ENCODE data around the gene EIPR1.

EIPR1 gene

DNA sequence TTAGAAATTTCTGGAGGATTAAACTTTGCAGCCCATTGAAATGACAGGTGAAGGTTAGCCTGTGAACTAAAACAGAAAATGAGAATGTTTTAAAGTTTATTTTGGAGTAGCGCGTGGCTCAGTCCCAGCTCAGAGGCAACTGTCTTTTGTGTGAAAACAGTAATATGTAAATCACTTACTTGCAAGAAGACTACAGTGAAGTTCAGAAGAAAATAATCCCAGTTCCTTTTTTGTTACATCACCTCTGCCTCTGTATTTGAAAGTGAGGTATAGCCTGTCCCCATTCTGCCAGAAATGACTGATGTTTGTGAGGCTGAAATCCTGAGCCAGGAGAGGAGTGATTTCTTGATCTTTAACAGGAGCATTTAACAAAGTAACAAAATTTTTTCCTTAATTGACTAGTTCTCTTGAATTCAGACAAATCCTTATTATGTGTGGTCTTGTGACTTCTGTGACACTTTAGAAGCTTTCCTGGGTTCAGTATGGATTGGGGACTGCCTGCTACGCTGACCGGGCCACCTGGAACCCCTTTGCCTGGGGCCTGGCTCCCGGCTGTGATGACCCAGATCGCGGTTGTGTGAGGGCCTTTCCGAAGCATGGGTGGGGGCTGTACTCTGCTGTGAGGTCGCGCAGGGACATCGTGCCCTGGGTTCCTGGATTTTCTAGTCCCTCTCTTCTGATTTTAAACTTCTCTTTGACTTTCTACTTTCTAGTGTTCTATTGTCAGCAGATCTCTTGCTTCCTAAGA is 26.1 kb upstream of the EIPR1 start:
- TF ChIP-seq, protein P1, sequence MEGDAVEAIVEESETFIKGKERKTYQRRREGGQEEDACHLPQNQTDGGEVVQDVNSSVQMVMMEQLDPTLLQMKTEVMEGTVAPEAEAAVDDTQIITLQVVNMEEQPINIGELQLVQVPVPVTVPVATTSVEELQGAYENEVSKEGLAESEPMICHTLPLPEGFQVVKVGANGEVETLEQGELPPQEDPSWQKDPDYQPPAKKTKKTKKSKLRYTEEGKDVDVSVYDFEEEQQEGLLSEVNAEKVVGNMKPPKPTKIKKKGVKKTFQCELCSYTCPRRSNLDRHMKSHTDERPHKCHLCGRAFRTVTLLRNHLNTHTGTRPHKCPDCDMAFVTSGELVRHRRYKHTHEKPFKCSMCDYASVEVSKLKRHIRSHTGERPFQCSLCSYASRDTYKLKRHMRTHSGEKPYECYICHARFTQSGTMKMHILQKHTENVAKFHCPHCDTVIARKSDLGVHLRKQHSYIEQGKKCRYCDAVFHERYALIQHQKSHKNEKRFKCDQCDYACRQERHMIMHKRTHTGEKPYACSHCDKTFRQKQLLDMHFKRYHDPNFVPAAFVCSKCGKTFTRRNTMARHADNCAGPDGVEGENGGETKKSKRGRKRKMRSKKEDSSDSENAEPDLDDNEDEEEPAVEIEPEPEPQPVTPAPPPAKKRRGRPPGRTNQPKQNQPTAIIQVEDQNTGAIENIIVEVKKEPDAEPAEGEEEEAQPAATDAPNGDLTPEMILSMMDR (IDR thresholded peaks at IDR 0.05; ENCODE audit: insufficient read depth, missing control alignments): no peak
- FAIRE-seq (no peak), DNase-seq (ENCODE audit: insufficient read length, low spot score) (no peak)

DNA sequence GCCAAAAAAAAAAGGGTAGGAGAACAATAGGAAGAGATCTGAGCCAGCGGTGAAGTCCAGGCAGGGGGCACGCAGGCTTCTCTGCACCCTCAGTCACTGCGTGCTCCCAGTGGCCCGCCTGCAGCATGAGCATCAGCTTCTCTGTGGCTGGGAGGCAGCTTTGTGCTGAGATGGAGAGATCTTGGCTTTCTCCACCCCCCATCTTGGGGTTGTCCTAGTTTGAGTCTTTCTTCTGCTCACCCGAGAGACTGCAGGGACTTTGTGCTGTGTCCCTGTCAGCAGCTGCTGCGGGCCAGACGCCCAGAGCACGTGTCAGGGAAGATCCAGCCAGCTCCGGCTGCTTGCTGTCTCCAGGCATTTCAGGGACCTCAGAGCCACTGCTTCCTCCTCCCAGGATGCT is 22.2 kb upstream of the EIPR1 start:
- DNase-seq (ENCODE audit: insufficient read length, low spot score) (no peak), FAIRE-seq (no peak)
- TF ChIP-seq, protein P1 (IDR thresholded peaks at IDR 0.05; ENCODE audit: insufficient read depth, missing control alignments): no peak

DNA sequence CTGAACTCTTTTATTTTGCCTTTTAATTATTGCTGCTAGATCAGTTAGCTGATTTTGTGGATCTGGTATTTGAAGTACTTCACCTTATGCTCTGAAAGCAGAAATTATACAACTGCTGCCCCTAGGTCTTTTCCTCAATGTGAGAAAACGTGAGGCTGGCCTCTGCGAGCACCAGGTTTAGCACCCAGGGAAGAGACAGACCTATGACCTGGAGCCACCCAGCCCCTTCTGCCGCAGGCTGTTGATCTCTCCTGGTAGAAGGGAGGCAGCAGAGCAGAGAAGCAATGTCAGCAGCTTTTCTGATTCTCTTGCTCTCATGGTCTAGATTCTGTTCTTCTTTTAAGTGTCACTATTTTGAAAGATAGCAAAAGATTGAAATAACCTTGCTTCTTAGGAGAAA is 21.8 kb upstream of the EIPR1 start:
- TF ChIP-seq, protein P1 (IDR thresholded peaks at IDR 0.05; ENCODE audit: insufficient read depth, missing control alignments): no peak
- DNase-seq (ENCODE audit: insufficient read length, low spot score) (no peak), FAIRE-seq (no peak)

DNA sequence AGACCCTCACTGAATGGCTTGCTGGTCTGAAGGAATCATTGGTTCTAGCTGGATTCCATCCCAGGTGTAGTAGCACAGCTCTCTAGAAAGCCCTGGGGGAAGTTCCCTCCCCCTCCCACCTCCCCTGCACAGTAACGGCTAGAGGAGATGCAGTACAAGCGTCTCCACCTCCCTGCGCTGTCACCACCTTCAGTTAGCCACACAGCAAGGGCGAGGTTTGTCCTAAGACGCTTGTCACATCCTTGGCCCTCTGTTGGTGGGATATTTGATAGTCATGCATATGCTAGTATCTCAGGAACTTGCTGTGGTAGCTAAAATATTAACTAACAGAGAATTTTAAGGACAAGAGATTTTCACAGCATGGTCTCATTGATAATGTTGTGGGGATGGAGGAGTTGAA is 21.2 kb upstream of the EIPR1 start:
- DNase-seq (ENCODE audit: insufficient read length, low spot score): no peak
- TF ChIP-seq, protein P1 (IDR thresholded peaks at IDR 0.05; ENCODE audit: insufficient read depth, missing control alignments): no peak
- no peak for FAIRE-seq

DNA sequence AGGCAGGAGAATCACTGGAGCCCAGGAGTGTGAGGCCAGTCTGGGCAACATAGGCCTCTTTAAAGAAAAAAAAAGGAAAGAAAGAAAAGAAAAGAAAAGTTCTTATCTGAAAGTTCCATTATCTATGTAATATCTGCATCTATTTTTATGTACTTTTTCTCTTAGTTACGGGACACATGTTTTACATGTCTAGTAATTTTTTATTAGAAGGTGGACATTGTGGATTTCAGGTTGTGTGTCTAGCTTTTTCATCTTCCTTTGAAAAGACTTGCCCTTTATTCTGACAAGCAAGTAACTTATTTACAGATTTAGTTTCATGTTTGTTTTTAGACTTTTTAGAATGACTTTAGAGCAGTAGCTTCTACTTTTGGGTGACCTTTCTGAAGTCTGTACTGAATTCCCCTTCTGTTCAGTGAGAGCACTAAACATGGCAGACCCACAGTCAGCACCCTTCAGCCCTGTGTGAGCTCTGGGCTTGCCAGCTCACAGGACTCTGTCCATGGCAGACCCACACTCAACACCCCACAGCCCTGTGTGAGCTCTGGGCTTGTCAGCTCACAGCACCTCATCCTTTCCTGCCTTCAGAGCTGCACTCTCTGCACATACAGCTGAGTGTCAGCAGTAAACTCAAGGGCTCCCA is 19.4 kb upstream of the EIPR1 start:
- no peak for FAIRE-seq
- no peak for DNase-seq (ENCODE audit: insufficient read length, low spot score)
- TF ChIP-seq, protein P1 (IDR thresholded peaks at IDR 0.05; ENCODE audit: insufficient read depth, missing control alignments): no peak

DNA sequence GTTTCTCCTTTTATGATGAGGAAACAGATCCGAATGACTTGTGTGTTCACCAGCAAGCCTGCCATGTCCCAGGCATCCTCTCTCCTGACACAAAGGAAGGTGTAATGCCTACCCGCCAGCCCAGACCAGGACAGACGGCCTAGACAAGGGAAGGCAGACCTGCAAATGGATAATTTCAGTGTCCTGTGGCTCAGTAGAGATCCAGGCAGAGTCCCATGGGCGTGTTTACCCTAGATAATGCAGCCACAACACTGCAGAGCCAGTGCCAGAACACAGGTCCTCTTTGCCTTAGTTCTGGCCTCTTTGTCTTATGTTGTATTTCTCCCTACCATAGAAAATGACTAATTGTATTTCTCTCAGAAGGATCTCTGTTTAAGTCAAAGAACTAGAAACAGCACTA is 14.6 kb upstream of the EIPR1 start:
- no peak for FAIRE-seq
- no peak for DNase-seq (ENCODE audit: insufficient read length, low spot score)
- TF ChIP-seq, protein P1 (IDR thresholded peaks at IDR 0.05; ENCODE audit: insufficient read depth, missing control alignments): no peak

DNA sequence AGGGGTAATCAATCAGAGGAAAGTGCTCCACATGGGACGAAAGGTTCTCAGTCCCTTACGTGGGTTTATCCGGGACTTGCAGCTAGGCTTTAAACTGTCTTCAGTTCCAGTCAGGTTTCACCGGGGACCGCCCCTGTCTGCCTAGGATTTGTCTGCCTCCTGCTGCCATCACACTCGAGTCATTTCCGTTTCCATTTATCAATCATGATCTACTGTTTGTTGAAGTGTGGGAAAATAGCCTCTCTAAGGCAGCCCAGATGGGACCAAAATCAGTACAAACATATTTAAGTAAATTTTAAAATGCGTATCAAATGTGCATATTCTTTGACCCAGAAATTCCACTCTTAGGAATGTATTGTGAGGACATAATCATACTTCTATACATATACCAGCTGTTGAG is 12.4 kb upstream of the EIPR1 start:
- TF ChIP-seq, protein P1 (IDR thresholded peaks at IDR 0.05; ENCODE audit: insufficient read depth, missing control alignments): no peak
- FAIRE-seq: no peak
- DNase-seq (ENCODE audit: insufficient read length, low spot score): no peak

All from D721Med (cell line).